Measurements from ENCODE around the gene GREM2. TPM values are rescaled to one million over a fixed set of nuclear protein-coding genes. Genes with fewer than 3 reads are reported as not detected.
A peak's percentile ranks its signal among the peaks of the same experiment; 100 is the strongest.

GREM2 gene
- total RNA-seq: 1 to 10 TPM; 1.6 TPM

DNA sequence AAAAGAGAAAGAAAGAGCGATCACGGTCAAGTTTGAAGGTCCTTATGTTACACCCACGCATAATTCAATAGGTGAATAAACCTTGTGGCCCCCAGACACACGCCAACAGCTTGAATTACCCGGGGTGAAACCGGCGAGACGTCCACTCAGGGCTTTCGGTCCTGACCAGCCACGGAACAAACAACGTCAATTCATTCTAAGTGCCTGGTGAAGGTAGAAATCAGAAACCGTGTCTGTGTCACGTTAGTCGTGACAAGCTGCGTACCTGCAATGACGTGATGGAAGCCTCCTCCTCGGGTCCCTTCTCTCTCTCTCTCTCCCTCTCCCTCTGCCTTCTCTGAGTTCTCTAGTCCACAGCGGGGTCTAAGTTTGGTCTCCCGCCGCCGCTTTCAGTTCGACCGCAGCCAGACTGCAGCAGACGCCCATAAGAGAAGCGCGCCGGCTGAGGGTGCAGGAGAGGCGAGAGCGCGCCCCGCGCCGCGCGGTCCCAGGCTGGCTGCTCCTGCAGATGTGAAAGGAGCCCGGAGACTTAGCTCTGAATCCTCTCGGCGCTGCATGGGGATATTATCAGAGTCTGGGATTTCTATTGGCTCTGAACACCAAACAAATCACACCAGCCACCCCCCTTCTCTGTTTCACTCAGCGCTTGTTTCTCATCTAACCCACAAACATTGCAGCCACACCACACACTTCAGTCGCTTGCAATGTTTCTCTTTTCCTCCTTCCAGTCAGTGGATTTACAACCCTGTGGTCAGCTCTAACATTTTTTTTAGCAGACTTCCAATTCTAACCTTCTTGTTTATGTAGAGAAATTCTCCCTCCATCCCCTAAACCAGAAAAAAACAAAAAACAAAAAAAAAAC lies at the start of gene GREM2:
TSS of gene GREM2 (minus strand) at position 537 of the 862 bp plus-strand sequence. CDS start 118,680 bp downstream, outside the sequence.
- H3K27ac ChIP-seq: no peak within 1 kb of the TSS
- DNase-seq (ENCODE audit: low spot score) (no peak), ATAC-seq (ENCODE audit: insufficient number of reproducible peaks, low FRiP score, low read depth) (no peak)
- TF ChIP-seq, protein P1, sequence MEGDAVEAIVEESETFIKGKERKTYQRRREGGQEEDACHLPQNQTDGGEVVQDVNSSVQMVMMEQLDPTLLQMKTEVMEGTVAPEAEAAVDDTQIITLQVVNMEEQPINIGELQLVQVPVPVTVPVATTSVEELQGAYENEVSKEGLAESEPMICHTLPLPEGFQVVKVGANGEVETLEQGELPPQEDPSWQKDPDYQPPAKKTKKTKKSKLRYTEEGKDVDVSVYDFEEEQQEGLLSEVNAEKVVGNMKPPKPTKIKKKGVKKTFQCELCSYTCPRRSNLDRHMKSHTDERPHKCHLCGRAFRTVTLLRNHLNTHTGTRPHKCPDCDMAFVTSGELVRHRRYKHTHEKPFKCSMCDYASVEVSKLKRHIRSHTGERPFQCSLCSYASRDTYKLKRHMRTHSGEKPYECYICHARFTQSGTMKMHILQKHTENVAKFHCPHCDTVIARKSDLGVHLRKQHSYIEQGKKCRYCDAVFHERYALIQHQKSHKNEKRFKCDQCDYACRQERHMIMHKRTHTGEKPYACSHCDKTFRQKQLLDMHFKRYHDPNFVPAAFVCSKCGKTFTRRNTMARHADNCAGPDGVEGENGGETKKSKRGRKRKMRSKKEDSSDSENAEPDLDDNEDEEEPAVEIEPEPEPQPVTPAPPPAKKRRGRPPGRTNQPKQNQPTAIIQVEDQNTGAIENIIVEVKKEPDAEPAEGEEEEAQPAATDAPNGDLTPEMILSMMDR (IDR thresholded peaks at IDR 0.05): no peak
- no peaks in the 10 kb centered on the region for H3K36me3 ChIP-seq
- H3K9me3 ChIP-seq: no peaks in the 10 kb centered on the region
- peaks cover 0 to 7% of the 10 kb centered on the region in 2 donors for H3K4me1 ChIP-seq (ENCODE audit: control insufficient read depth in 1 of 2, low read depth in 2 of 2)
- H3K4me3 ChIP-seq: peak within 1 kb of the TSS; percentile 69
- H3K27me3 ChIP-seq (replicated peaks; ENCODE audit: insufficient read depth): no peaks in the 10 kb centered on the region

DNA sequence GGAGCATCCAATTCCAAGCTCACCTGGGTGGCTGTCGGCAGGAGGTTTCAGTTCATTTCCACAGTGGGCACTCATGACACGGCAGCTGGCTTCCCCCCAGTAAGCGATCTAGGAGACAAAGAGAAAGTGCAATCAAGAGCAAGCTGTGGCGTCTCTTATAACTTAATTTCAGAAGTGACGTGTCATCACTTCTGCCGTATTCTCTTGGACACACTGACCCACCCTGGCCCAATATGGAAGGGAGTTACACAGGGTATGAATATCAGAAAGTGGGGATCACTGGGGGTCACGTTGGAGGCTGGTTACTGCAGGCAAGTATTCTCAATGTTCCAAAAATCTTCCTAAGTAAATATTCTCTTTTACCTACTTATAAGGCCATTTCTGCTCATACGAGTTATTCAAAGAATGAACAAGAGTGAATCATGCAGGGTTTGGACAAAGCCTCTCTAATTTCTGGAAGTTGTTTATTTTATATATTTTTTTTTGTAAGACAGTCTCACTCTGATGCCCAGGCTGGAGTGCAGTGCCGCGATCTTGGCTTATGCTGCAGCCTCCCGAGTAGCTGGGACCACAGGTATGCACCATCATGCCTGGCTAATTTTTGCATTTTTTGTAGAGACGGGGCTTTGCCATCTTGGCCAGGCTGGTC lies 46.5 kb upstream of the GREM2 start:
- H3K36me3 ChIP-seq: no peaks in the 10 kb centered on the region
- no peak overlapping the region for H3K27ac ChIP-seq
- no peaks in the 10 kb centered on the region for H3K9me3 ChIP-seq
- ATAC-seq (ENCODE audit: insufficient number of reproducible peaks, low FRiP score, low read depth) (no peak), DNase-seq (ENCODE audit: low spot score) (no peak)
- H3K4me1 ChIP-seq (ENCODE audit: control insufficient read depth in 1 of 2, low read depth in 2 of 2): no peaks in the 10 kb centered on the region
- H3K27me3 ChIP-seq (replicated peaks; ENCODE audit: insufficient read depth): no peaks in the 10 kb centered on the region
- H3K4me3 ChIP-seq: no peak overlapping the region
- TF ChIP-seq, protein P1 (IDR thresholded peaks at IDR 0.05): no peak

DNA sequence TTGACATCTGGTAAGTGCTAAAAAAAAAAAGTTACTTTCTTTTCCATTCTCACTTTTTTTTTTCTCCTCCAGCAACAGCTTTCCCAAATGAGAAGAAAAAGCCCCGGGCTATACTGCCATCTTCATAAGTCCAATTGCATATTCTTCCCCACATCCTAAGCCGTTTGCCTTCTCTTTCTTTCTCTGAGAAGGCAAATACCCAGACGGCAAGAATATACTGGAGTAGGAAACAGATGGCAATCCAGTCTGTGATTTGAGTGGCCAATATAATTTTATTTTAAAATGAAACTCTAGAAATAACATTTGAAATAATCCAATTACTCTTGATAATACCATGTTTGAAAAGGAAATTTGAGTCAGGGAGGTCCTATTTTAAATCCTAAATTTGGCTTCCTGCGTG lies 44.6 kb upstream of the GREM2 start:
- no peak for DNase-seq (ENCODE audit: low spot score)
- H3K4me3 ChIP-seq: no peak overlapping the region
- TF ChIP-seq, protein P1 (IDR thresholded peaks at IDR 0.05): no peak
- H3K9me3 ChIP-seq: no peaks in the 10 kb centered on the region
- no peaks in the 10 kb centered on the region for H3K27me3 ChIP-seq (replicated peaks; ENCODE audit: insufficient read depth)
- no peak overlapping the region for H3K27ac ChIP-seq
- ATAC-seq (ENCODE audit: insufficient number of reproducible peaks, low FRiP score, low read depth): no peak
- H3K4me1 ChIP-seq (ENCODE audit: control insufficient read depth in 1 of 2, low read depth in 2 of 2): no peaks in the 10 kb centered on the region
- H3K36me3 ChIP-seq: no peaks in the 10 kb centered on the region

DNA sequence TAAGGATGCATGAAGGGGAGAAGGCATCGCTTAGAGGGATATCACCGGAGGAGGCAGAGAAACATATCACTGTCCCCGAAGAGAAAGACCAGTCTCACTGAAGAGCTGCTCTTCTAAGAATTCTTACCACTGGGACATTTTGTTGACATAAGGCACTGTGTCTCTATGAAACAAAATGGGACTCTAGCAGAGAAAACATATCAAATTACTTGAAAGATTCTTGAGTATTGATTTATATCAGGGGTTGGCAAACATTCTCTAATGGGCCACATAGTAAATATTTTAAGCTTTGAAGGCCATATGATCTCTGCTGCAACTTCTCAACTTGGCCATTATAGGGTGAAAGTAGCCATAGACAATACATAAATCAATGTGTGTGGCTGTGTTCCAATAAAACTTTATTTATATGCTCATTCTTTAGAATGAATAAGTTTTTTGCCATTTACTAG lies 41.0 kb upstream of the GREM2 start:
- Histone ChIP-seq H3K36me3 (no peaks in the 10 kb centered on the region), H3K27me3 (replicated peaks; ENCODE audit: insufficient read depth) (no peaks in the 10 kb centered on the region), H3K4me1 (ENCODE audit: control insufficient read depth in 1 of 2, low read depth in 2 of 2) (no peaks in the 10 kb centered on the region), H3K27ac (no peak overlapping the region), H3K4me3 (no peak overlapping the region), H3K9me3 (no peaks in the 10 kb centered on the region)
- TF ChIP-seq, protein P1 (IDR thresholded peaks at IDR 0.05): no peak
- ATAC-seq (ENCODE audit: insufficient number of reproducible peaks, low FRiP score, low read depth): no peak
- no peak for DNase-seq (ENCODE audit: low spot score)

DNA sequence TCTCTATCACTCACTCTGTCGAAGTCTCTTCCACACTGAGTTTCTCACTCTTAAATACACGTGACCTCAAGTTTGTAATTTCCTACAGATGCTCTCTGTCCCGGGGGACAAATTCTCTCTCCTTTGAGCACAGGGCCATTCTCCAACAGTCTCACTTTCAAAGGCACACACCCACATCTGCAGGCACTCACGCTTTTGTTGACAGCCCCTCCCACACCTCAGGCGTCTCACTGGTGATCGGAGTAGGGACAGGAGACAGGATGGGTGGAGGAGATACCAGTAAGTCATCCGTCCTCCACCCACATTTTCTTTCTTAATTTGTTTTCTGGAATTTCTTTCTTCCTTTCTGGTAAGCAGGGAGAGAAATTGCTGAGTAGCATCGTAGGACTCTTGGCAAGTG lies 40.6 kb upstream of the GREM2 start:
- DNase-seq (ENCODE audit: low spot score) (no peak), ATAC-seq (ENCODE audit: insufficient number of reproducible peaks, low FRiP score, low read depth) (no peak)
- no peak overlapping the region for H3K27ac ChIP-seq
- TF ChIP-seq, protein P1 (IDR thresholded peaks at IDR 0.05): no peak
- no peaks in the 10 kb centered on the region for H3K27me3 ChIP-seq (replicated peaks; ENCODE audit: insufficient read depth)
- no peaks in the 10 kb centered on the region for H3K4me1 ChIP-seq (ENCODE audit: control insufficient read depth in 1 of 2, low read depth in 2 of 2)
- H3K9me3 ChIP-seq: no peaks in the 10 kb centered on the region
- no peak overlapping the region for H3K4me3 ChIP-seq
- H3K36me3 ChIP-seq: no peaks in the 10 kb centered on the region
